WI38 (cell line): ENCODE results near the gene ARHGEF16.
A peak's percentile ranks its signal among the peaks of the same experiment; 100 is the strongest.

ENCODE experiments used
- H3K4me3 ChIP-seq: 2 replicates; pipeline ENCODE4 v1.5.1; 2011; ENCODE audit warnings: low read depth, mild to moderate bottlenecking, control low read depth, low read length
- TF ChIP-seq, protein P1 (sequence below): IDR thresholded peaks from 2 replicates; pipeline ENCODE4 v1.5.1; 2012; ENCODE audit warnings: low read depth, mild to moderate bottlenecking, control low read depth, low read length

Gene ARHGEF16

DNA sequence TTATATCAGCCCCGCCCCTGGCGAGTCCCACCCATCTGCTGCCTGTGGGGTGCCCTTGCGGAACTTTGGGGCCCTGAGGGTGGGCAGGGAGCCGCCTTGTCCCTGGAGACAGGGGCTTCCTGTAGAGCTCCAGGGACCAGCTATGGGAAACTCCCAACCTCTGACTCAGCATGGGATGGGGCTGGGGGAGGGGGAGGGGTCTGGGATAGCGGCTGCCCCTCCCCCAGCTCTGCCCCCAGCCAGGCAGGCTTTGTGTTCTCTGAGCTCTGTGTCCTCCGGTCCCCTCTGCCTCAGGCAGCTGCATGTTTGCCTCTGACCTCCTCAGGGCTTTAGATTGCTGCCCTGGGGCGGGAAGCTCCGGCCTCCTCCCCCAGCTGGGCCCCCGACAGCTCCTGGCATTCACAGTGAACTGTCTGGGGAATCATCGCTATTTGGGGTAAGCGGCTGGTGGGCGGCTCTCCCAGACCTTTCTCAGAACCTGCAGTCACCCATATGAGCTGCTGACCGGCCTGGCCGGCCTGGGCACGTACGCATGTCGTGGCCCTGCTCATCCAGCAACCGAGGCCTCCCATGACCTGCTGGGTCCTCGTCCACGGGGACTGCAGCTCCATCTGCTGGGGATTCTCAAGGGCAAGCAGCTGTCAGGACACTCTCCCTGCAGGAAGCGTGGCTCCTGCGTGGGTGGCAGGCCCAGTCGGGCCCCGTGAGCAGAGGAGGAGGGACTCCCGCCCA lies 17.1 kb downstream of the ARHGEF16 start:
- no peak overlapping the region for H3K4me3 ChIP-seq
- TF ChIP-seq, protein P1, sequence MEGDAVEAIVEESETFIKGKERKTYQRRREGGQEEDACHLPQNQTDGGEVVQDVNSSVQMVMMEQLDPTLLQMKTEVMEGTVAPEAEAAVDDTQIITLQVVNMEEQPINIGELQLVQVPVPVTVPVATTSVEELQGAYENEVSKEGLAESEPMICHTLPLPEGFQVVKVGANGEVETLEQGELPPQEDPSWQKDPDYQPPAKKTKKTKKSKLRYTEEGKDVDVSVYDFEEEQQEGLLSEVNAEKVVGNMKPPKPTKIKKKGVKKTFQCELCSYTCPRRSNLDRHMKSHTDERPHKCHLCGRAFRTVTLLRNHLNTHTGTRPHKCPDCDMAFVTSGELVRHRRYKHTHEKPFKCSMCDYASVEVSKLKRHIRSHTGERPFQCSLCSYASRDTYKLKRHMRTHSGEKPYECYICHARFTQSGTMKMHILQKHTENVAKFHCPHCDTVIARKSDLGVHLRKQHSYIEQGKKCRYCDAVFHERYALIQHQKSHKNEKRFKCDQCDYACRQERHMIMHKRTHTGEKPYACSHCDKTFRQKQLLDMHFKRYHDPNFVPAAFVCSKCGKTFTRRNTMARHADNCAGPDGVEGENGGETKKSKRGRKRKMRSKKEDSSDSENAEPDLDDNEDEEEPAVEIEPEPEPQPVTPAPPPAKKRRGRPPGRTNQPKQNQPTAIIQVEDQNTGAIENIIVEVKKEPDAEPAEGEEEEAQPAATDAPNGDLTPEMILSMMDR: 0 out of 2 replicates have a peak, but pooled peaks have one; percentile 24

DNA sequence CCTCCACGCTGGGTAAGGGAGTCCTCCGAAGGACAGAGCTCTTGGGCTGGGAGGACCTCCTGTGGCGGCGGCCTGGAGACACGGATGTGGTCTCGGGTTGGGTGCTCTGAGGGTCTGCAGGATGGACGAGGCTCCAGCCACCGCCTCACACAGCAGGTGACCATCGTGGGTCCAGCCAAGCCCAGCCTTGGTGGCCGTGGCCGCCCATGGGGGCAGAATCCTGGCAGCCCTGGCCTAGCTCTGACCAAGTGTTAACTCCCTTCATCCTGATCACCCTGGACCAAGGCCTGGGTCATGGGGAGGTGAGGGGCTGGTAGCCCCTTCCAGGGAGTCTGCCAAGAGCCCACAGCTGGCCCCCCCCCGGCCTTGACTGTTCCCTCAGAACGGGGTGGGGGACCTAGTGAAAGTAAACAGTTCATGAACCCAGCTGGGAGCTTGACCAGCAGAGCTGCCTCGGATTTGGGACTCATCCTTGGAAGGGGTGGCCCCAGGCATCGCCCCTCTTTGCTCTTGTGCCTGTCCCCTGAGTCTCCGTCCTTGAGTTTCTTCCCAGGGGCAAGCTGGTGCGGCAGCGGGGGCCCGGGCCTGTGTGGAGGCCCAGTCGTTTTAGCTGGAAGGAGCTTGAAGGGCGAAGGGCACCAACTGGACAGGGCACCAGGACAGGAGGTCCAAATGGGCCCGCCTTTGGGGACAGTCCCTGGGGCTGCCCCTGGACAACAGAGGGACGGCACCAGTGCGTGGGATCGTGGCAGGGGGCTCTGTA lies 17.8 kb downstream of the ARHGEF16 start:
- TF ChIP-seq, protein P1: no peak
- H3K4me3 ChIP-seq: no peak overlapping the region

DNA sequence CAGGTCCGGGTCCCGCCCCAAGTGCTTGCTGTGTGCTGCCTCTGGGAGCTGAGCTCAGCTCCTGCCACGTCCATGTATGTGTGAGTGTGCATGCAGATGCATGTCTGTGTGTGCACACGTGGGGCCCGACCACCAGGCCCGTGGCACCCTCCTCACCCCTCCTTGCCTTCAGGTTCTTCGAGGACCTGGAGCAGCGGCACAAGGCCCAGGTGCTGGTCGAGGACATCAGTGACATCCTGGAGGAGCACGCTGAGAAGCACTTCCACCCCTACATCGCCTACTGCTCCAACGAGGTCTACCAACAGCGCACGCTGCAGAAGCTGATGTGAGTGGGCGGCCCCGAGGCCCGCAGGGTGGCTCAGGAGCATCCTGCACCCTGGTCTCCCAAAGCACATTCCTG lies 18.4 kb downstream of the ARHGEF16 start:
- TF ChIP-seq, protein P1: no peak
- H3K4me3 ChIP-seq: no peak overlapping the region

DNA sequence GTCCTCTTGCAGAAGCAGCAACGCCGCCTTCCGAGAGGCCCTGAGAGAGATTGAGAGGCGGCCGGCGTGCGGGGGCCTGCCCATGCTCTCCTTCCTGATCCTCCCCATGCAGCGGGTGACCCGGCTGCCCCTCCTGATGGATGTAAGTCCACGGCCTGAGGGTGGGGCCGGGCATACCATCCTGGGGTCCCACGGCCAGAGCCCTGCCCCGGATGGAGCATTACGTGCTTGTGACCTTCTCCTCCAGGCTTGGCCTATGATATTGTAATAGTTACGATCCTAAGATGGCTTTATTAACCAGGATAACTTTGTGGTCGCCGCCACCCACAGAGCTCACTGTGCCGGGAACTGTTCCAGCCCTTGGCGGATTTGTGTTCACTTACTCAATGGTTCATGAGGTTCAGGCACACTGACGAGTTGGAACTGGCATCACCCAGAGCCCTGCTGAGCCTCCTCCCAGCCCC lies 18.9 kb downstream of the ARHGEF16 start:
- H3K4me3 ChIP-seq: no peak overlapping the region
- TF ChIP-seq, protein P1: no peak

DNA sequence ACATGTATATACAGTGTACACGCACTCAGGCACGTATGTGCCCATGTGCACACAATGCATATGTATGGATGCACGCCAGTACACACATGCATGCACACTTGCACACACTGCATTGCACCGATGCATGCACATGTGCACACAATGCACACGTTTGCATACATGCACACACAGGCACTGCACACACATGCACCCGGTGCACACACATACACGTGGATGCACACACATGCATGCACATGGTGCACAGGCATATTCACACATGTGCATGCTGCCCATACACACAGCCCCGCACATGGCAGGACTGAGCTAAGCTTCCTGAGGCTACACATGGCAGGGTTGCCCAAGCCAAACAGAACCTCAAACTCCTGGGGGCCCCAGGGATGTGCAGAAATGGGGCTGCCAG lies 19.6 kb downstream of the ARHGEF16 start:
- no peak overlapping the region for H3K4me3 ChIP-seq
- TF ChIP-seq, protein P1: no peak

DNA sequence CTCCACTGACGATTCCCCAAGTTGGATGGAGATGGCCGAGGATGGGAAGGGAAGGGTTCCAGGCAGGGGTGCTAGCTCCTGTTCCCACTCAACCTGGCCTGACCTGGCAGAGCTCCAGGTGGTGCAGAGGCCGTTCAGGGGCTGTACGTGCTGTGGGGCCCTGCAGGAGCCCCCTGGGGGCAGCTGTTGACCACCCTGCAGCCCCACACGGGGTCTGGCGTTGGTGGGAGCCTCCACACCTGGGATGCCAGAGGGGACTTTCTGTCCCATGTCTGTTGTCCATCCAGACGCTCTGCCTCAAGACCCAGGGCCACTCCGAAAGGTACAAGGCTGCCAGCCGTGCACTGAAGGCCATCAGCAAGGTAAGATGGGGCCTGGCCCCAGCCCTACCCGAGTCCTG lies 20.0 kb downstream of the ARHGEF16 start:
- TF ChIP-seq, protein P1: no peak
- H3K4me3 ChIP-seq: no peak overlapping the region

DNA sequence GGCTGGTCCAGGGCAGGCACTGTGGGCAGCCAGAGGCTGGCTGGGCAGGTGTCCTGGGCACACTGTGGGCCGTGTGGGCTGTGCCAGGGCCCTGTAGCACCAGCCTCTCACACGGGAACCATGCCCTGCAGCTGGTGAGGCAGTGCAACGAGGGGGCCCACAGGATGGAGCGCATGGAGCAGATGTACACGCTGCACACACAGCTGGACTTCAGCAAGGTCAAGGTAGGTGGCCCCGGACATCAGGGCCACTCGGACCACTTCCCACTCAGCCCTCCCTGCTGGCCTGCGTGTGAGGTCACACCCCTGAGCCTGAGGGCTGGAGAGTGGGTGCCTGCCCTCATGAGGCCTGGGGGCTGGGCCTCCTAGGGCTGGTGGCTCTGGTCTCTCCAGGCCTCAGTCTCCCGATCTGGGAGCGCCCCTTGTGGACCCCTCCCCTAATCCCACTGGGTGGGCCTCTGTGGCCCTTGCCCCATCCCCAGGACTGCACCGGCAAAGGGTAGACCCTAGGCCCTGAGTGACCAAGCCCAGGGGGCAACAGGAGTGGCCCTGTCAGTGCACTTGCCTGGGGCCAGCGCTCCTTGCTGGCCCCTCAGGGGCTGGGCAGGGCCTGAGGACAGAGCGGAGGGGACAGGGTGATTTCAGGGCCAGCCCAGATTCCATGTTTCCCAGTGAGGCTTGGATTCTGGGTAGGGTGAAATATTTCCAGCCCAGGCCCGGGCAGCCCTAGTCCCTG lies 21.5 kb downstream of the ARHGEF16 start:
- TF ChIP-seq, protein P1: no peak

More for the DNA sequence above, 21.5 kb downstream of the ARHGEF16 start:
- no peak overlapping the region for H3K4me3 ChIP-seq
